Measurements from ENCODE around the gene PCDH9.

DNA sequence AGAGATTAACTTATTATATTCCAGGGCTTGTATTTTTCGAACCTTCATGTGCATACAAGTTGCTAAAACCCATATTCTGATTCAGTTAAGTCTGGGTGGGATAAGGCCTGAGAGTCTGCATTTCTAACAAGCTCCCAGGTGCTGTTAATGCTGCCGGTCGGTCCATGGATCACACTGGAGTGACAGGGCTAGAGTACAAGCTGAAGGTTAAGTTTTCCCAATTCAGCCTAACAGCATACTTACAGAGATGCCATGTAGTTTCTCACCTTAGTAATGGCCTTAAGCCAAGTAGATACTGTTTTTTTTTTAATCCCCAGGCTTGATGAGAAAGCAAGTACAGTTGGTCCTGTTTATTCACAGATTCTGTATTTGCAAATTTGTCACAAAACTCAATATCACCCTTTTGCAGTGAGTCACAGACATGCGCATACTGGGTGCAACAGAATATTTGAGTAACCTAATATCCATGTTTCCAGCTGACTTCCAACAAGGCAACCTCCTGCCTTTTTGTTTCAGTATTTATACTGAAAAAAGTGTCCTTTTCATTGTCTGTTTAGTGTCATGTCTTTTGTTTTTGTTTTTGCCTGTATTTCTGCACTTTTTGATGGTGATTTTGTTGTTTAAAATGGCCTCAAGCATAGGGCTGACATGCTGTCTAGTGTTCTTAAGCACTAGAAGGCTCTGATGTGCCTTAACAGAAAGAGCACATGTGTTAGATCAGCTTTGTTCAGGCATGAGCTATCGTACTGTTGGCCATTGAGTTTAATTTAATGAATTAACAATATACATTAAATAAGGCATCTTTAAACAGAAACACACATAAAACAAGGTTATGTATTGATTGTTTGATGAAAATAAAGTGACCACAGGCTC lies 875.0 kb downstream of the PCDH9 start:
- TF ChIP-seq, protein P1, sequence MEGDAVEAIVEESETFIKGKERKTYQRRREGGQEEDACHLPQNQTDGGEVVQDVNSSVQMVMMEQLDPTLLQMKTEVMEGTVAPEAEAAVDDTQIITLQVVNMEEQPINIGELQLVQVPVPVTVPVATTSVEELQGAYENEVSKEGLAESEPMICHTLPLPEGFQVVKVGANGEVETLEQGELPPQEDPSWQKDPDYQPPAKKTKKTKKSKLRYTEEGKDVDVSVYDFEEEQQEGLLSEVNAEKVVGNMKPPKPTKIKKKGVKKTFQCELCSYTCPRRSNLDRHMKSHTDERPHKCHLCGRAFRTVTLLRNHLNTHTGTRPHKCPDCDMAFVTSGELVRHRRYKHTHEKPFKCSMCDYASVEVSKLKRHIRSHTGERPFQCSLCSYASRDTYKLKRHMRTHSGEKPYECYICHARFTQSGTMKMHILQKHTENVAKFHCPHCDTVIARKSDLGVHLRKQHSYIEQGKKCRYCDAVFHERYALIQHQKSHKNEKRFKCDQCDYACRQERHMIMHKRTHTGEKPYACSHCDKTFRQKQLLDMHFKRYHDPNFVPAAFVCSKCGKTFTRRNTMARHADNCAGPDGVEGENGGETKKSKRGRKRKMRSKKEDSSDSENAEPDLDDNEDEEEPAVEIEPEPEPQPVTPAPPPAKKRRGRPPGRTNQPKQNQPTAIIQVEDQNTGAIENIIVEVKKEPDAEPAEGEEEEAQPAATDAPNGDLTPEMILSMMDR (conservative IDR thresholded peaks at IDR 0.05; ENCODE audit: low read depth, low read length), result no peak
- no peak for TF ChIP-seq EZH2 (IDR thresholded peaks at IDR 0.05; ENCODE audit: borderline replicate concordance, low read depth, low read length, poor library complexity, severe bottlenecking)

Measured in A673 (cell line).